GM21381 (cell line): ENCODE results near the gene TGFBRAP1.
A peak's percentile ranks its signal among the peaks of the same experiment; 100 is the strongest.

Source experiments
- ATAC-seq: cut with Tn5 transposase; IDR thresholded peaks from one replicate; pipeline ENCODE4 v1.9.1; 2021; ENCODE audit warnings: mild to moderate bottlenecking, moderate library complexity; ENCODE audit not compliant: unreplicated experiment

TGFBRAP1 gene

GRCh38 chr2:105321875-105322646 is 7.5 kb downstream of the TGFBRAP1 start:
- ATAC-seq = no peak

- no peak for ATAC-seq
Measured at GRCh38 chr2:105320651-105321215, 8.8 kb downstream of the TGFBRAP1 start.

DNA sequence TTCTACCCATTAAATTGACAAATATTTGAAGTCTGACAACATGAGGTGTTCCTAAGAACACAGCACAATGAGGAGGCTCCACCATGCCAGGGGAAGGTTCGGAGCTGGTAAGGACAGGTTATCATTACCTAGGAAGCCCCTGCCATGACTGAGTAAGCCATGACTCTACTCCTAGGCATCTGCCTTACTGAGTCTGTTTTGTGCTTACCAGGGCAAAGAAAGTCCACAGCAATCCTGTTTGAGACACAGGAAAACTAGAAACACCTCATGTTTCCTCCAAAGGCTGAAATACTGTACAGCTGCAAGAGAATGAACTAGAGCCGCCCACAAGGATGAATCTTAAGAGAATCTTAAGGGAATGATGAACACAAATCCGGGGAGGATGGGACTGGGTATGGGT is 11.6 kb downstream of the TGFBRAP1 start:
- no peak for ATAC-seq

DNA sequence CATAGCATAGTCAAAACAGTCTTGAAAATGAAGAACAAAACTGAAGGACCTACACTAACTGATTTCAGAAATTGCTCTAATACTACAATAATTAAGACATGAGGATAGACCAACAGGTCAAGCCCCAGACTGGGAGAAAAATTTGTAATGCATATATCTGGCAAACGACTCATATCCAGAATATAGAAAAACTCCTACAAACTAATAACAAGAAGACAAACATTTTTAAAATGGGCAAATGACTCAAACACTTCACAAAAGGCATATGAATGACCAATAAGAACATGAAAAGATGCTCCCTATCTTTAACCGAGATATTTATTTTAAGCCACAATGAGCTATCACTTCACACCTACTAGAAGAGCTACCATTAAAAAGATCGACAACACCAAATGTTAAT is 14.2 kb downstream of the TGFBRAP1 start:
- ATAC-seq = peak; percentile 48

DNA sequence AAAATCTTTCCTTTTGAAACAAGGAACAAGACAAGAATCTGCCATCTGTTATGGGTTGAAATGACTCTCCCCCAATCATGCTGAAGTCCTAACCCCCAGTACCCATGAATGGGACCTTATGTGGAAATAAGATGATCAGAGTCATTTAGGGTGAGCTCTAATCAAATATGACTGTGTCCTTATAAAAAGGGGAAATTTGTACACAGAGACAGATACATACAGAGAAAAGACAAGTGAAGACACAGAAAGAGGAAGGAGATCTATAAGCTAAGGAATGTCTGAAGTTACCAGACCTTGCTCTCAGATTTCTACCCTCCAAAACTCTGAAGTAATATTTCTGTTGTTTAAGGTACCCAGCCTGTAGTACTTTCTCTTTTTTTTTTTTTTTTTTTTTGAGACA is 15.7 kb downstream of the TGFBRAP1 start:
- ATAC-seq = no peak

DNA sequence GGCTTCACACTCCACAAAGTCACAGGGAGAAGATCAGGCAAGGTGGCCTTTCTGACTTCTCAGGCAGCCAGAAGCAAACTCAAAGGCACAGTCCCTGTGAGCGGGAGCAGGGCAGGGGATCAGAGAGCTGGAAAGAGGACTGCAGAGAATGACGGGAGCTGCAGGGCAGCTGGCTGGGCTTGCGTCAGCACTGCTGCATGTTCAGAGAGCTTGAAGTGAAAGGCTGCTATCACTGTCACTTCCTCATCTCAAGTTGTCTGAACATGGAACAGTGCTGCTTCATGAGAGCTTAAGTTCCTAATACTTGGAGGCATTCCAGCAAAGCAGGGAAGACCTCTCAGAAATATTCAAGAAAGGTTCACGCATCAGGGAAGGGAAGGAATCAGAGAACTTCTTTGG is 20.4 kb downstream of the TGFBRAP1 start:
- ATAC-seq = no peak

GRCh38 chr2:105308382-105309146 is 21.0 kb downstream of the TGFBRAP1 start:
- ATAC-seq = no peak

DNA sequence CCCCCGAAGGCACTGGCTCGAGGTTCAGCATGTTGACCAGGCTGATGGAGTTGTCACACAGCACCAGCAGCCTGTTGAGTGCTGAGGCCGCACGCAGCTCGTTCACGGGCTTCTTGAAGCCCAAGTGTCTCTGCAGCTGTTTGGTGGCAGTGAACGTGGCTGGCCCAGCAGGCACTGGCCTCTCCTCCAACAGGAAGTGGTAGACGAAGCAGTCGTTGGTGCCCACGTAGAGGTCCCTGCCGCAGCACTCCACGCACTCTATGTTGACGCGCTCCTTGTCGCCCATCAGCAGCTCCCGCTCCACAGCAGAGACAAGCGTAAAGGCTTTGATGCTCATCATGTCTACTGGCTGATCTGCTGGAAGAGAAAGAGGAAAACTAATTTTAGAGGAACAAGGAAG is 21.6 kb downstream of the TGFBRAP1 start:
- ATAC-seq = no peak

DNA sequence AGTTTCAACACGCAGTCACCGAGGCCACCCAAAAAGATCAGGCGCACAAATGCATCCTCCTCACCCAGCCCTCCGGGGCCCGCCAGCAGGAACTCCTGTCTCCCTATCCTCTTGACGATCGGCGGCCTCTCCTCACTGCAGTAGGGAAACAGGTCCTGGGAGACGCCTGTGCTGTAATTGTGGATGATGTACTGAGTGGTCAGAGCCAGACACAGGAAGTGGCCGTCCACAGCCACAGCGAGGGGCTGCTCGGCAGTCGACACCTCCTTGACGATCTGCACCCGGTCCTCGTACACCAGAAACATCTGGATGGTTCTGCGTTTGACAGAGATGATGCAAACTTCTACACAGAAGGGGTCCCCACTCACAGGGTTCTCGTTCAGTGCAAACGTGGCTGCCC is 22.0 kb downstream of the TGFBRAP1 start:
- ATAC-seq = no peak

DNA sequence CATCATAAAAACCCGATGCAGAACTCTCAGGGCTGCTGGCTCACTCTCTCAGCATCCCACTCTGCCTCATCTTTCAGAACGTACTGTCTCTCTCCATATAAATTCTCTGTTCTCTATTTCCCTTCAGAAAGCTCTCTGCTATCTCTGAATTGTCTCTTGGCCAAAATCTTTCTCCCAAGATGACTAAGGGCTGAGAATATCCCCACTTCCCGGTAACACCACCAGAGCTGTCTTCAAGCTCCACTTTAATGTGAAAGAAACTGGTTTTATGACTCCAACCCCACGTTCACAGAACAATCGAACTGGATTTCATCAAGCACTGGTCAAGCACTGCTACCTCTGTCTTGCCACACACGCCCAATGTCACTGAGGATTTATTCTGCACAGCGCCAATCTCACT is 22.4 kb downstream of the TGFBRAP1 start:
- no peak for ATAC-seq

GRCh38 chr2:105301646-105302045 is 27.9 kb downstream of the TGFBRAP1 start:
- ATAC-seq = no peak

GRCh38 chr2:105299290-105299689 is 30.2 kb downstream of the TGFBRAP1 start:
- no peak for ATAC-seq

GRCh38 chr2:105298017-105298416 is 31.5 kb downstream of the TGFBRAP1 start:
- no peak for ATAC-seq

DNA sequence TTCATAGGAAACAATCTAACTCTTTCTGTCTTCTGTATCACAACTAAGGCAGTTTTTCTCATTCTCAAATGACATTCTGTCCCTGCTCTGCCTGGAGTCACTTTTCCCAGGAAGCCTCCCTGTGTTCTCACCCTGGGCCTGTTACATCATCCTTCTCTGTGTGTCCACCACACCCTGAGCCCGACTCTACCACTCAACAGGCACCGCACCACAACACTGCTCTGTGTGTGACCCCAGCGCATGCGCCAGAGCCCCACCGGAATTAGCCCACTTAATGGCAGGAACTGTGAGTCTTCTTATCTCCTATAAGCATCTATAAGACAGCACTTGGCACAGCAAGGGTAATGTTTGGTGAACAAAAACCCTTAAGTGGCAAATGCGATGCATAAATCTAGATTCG is 32.3 kb downstream of the TGFBRAP1 start:
- ATAC-seq = no peak

GRCh38 chr2:105296017-105296611 is 33.4 kb downstream of the TGFBRAP1 start:
- no peak for ATAC-seq

DNA sequence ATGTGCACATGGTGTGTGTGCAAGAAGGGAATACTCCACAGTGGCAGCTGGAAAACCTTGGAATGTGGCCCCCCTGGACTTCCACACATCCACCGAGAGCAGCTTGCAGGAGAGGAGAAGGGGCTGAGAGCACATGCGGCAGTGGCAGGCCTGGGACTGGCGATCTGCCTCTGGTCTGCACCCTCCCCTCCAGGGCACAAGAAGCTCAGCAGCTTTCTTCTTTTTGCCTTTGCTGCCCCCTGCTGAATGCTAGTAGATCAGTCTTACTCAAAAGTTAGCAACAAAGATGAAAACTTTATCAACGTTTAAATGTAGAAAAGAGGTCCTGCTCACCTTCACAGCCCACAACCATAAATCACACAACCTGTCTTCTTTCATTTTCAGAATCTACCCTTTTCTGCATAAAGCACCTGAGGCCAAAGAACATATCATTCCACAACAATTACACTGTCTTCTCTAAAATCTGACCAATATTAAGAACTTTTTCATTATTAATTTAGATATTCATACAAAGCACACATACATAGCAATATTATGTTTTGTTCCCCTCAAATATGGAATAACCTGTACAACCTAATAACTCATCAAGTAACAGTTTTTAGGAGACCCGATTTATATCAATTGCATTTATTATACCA is 34.6 kb downstream of the TGFBRAP1 start:
- peak; percentile 58 for ATAC-seq

- ATAC-seq = no peak
Measured at GRCh38 chr2:105294046-105294445, 35.5 kb downstream of the TGFBRAP1 start.

DNA sequence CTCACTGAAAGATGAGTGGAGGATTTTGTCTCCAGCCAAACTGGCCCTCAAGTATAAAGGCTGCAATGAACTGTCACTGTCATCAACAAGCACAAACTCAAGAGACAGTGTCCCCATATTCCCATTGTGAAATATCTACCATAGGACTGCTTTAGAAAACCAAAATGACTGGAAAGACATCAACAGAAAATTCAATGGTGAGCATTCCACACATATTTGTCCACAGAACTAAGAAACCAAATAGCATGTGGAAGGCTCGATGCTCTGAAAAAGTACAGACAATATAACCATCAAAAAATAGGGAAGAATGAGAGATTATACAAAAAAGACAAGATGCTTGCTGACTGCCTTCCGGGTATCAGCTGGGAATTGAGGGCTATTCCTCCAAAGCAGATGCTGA is 37.6 kb downstream of the TGFBRAP1 start:
- no peak for ATAC-seq

DNA sequence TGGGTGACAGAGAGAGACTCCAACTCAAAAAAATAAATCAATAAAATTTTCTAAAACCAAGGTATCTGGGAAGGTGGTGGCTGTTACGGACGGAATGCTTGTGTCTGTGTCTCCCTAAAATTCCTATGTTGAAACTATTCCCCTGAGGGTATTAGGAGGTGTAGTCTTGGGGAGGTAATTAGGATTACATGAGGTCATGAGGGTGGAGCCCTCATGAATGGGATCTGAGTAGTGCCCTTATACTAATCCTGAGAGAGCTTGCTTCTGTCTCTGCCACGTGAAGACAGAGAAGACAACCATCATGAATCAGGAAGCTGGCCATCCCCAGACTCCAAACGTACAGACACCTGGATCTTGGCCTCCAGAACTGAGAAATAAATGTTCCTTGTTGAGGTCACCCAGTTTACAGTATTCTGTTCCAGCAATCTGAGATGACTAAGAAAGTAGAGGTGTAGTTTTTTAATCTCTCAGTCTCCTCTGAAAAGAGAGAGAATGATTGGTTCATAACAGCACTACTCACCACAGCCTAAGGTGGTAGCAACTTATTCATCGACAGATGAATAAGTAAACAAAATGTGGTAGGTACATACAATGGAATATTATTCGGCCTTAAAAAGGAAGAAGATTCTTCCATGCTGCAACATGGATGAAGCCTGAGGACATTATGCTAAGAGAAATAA is 38.4 kb downstream of the TGFBRAP1 start:
- no peak for ATAC-seq

DNA sequence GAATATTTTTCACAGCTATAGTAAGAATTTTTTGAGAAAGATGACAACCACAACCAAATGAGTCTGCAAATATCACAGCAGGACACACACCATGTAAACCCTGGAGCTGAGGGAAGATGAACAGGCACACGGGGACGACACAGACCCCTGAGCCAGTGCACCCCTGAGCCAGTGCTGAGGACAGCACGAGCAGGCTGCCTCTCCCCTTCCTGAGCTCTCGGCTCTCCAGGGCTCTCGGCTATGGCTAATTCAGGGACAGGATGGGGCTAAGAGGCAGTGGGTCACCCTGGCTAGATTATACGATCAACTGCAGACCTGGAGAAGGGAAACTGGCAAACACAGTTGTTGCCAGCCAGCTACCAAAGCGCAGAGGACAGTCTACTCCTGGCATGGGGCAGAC is 41.4 kb downstream of the TGFBRAP1 start:
- ATAC-seq = no peak

DNA sequence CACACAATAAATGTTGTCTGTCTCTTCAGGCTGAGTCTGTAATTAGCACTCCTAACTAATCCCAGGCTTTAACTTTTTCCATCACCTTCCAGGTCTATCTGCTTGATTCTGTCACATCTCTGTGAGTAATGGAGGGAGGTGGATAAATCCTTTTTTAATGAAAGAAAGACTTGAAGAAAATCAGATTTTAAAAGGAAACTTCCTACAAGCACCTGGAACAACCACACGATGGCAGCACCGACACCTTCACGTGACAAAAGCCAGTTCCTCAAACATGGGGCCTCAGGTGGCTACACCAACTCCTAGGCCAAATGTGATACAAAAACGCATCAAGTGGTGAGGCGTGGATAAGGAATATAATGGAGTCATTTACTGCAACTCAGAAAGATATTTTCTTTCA is 41.8 kb downstream of the TGFBRAP1 start:
- no peak for ATAC-seq
